IMR-90 (cell line): ENCODE data around the gene SESN1. TPM values are rescaled to one million over a fixed set of nuclear protein-coding genes. Genes with fewer than 3 reads are reported as not detected.
A peak's percentile ranks its signal among the peaks of the same experiment; 100 is the strongest.

Experiments
- ATAC-seq: fragments of 200-7000 bp; cut with Tn5 transposase; 2 replicates; pipeline ENCODE4 v1.9.1; 2020; ENCODE audit warnings: low read depth, mild to moderate bottlenecking, moderate library complexity
- BruUV-seq: library from RNA; stranded (reverse); fragments of 400-500 nt; replicated peaks from 2 replicates; lab custom pipeline; 2021; lab: Mats Ljungman, UMichigan
- CTCF ChIA-PET: fragments of 300-600 bp; formaldehyde crosslinking; extraction: SDS; loops from one replicate; lab custom pipeline; 2021; ENCODE audit warnings: antibody characterized with exemption; lab: Yijun Ruan, JAX
- POLR2A ChIA-PET: fragments of 300-600 bp; sonication (Branson Sonifier 250); formaldehyde crosslinking; loops from one replicate; lab custom pipeline; 2022; ENCODE audit warnings: antibody characterized with exemption; ENCODE audit not compliant: unreplicated experiment; lab: Charles Lee
- DNase-seq: peaks from one replicate; pipeline ENCODE4 v3.0.0; 2013
- H2AFZ ChIP-seq: replicated peaks from 2 replicates; pipeline ENCODE3; 2013; ENCODE audit warnings: low read length, mild to moderate bottlenecking; ENCODE audit not compliant: poor library complexity
- H2AK5ac ChIP-seq: 2 replicates; pipeline ENCODE4 v1.6.1; 2013; ENCODE audit warnings: low read depth, low read length, inconsistent platforms
- H2AK9ac ChIP-seq: replicated peaks from 2 replicates; pipeline ENCODE3; 2013; ENCODE audit warnings: mild to moderate bottlenecking, low read depth, low read length, moderate library complexity; ENCODE audit not compliant: poor library complexity
- H2BK120ac ChIP-seq: 2 replicates; pipeline ENCODE4 v1.6.1; 2013; ENCODE audit warnings: low read depth, low read length, inconsistent platforms
- H2BK15ac ChIP-seq: 3 replicates; pipeline ENCODE4 v1.6.1; 2013; ENCODE audit warnings: low read depth, low read length, inconsistent platforms
- H2BK20ac ChIP-seq: 2 replicates; pipeline ENCODE4 v1.6.1; 2013; ENCODE audit warnings: low read depth, mild to moderate bottlenecking, inconsistent platforms, low read length, moderate library complexity
- H2BK5ac ChIP-seq: 2 replicates; pipeline ENCODE4 v1.6.1; 2013; ENCODE audit warnings: mild to moderate bottlenecking, low read depth, low read length, inconsistent platforms; ENCODE audit not compliant: poor library complexity, severe bottlenecking
- H3K14ac ChIP-seq: replicated peaks from 2 replicates; pipeline ENCODE4 v1.6.1; 2013; ENCODE audit warnings: low read depth, low read length, inconsistent platforms
- H3K18ac ChIP-seq: 2 replicates; pipeline ENCODE4 v1.6.1; 2013; ENCODE audit warnings: low read depth, low read length, control low read depth
- H3K23ac ChIP-seq: 2 replicates; pipeline ENCODE4 v1.6.1; 2013; ENCODE audit warnings: low read depth, low read length, inconsistent platforms
- H3K27ac ChIP-seq: 2 replicates; pipeline ENCODE4 v1.5.1; 2013; ENCODE audit warnings: mild to moderate bottlenecking, control low read depth, low read length; ENCODE audit not compliant: insufficient read depth
- H3K27me3 ChIP-seq: 2 replicates; pipeline ENCODE4 v1.6.1; 2013; ENCODE audit warnings: low read length; ENCODE audit not compliant: control insufficient read depth, insufficient read depth
- H3K36me3 ChIP-seq: 2 replicates; pipeline ENCODE4 v1.6.1; 2013; ENCODE audit warnings: low read length, mixed read lengths; ENCODE audit not compliant: control insufficient read depth, insufficient read depth
- H3K4ac ChIP-seq: 2 replicates; pipeline ENCODE4 v1.6.1; 2013; ENCODE audit warnings: low read depth, low read length, inconsistent platforms
- H3K4me1 ChIP-seq: 2 replicates; pipeline ENCODE4 v1.6.1; 2013; ENCODE audit warnings: low read length, mixed read lengths; ENCODE audit not compliant: control insufficient read depth, insufficient read depth
- H3K4me2 ChIP-seq: 2 replicates; pipeline ENCODE4 v1.6.1; 2013; ENCODE audit warnings: low read depth, mild to moderate bottlenecking, control low read depth, low read length, moderate library complexity
- H3K4me3 ChIP-seq: 2 replicates; pipeline ENCODE4 v1.5.1; 2013; ENCODE audit warnings: low read depth, mild to moderate bottlenecking, control low read depth, low read length, moderate library complexity; ENCODE audit not compliant: insufficient read depth
- H3K56ac ChIP-seq: 2 replicates; pipeline ENCODE4 v1.6.1; 2013; ENCODE audit warnings: low read length, inconsistent platforms; ENCODE audit not compliant: insufficient read depth; ENCODE audit errors: extremely low read depth
- H3K79me1 ChIP-seq, 2 experiments: 2 replicates each; pipeline ENCODE4 v1.6.1; 2013; ENCODE audit warnings: low read length in 2 of 2, inconsistent platforms in 1 of 2, low read depth in 1 of 2
- H3K9ac ChIP-seq: 2 replicates; pipeline ENCODE4 v1.6.1; 2013; ENCODE audit warnings: low read depth, low read length, control low read depth
- H3K9me1 ChIP-seq: 2 replicates; pipeline ENCODE4 v1.6.1; 2013; ENCODE audit warnings: low read length, inconsistent platforms; ENCODE audit not compliant: insufficient read depth
- H3K9me3 ChIP-seq: 2 replicates; pipeline ENCODE4 v1.6.1; 2013; ENCODE audit warnings: low read length; ENCODE audit not compliant: control insufficient read depth, insufficient read depth
- H4K20me1 ChIP-seq: 2 replicates; pipeline ENCODE4 v1.6.1; 2013; ENCODE audit warnings: low read length, inconsistent platforms; ENCODE audit not compliant: insufficient read depth
- H4K5ac ChIP-seq: 2 replicates; pipeline ENCODE4 v1.6.1; 2013; ENCODE audit warnings: mild to moderate bottlenecking, low read depth, low read length, control low read depth
- H4K8ac ChIP-seq, 2 experiments: 2 replicates each; pipeline ENCODE4 v1.6.1; 2013; ENCODE audit warnings: low read depth in 2 of 2, low read length in 2 of 2, control low read depth in 1 of 2, inconsistent platforms in 1 of 2
- H4K91ac ChIP-seq: 2 replicates; pipeline ENCODE4 v1.6.1; 2013; ENCODE audit warnings: low read depth, low read length, inconsistent platforms; ENCODE audit not compliant: insufficient read depth
- BHLHE40 ChIP-seq: fragments of 150-350 bp; IDR thresholded peaks from 2 replicates; pipeline ENCODE4 v1.6.1; 2016; ENCODE audit warnings: mild to moderate bottlenecking, low read depth, low read length
- CEBPB ChIP-seq: IDR thresholded peaks from 2 replicates; pipeline ENCODE4 v1.6.1; 2012; ENCODE audit warnings: low read depth, low read length, improper control_type of control experiment
- MAFK ChIP-seq: IDR thresholded peaks from 2 replicates; pipeline ENCODE4 v1.6.1; 2012; ENCODE audit warnings: low read depth, low read length, improper control_type of control experiment
- MAZ ChIP-seq: IDR thresholded peaks from 2 replicates; pipeline ENCODE4 v1.6.1; 2012; ENCODE audit warnings: low read depth, mild to moderate bottlenecking, low read length, improper control_type of control experiment, moderate library complexity, borderline replicate concordance
- MXI1 ChIP-seq: IDR thresholded peaks from 2 replicates; pipeline ENCODE4 v1.6.1; 2012; ENCODE audit warnings: low read depth, mild to moderate bottlenecking, low read length, moderate library complexity, borderline replicate concordance
- NFE2L2 ChIP-seq: fragments of 150-350 bp; IDR thresholded peaks from 2 replicates; pipeline ENCODE4 v1.6.1; 2016; ENCODE audit warnings: low read depth, mild to moderate bottlenecking, low read length
- POLR2A ChIP-seq: IDR thresholded peaks from 2 replicates; pipeline ENCODE4 v1.6.1; 2012; ENCODE audit warnings: mild to moderate bottlenecking, low read depth, low read length
- RAD21 ChIP-seq: IDR thresholded peaks from 2 replicates; pipeline ENCODE4 v1.6.1; 2012; ENCODE audit warnings: low read length, improper control_type of control experiment
- RCOR1 ChIP-seq: IDR thresholded peaks from 2 replicates; pipeline ENCODE4 v1.6.1; 2012; ENCODE audit warnings: mild to moderate bottlenecking, low read length, improper control_type of control experiment; ENCODE audit not compliant: insufficient replicate concordance
- RFX5 ChIP-seq: IDR thresholded peaks from 2 replicates; pipeline ENCODE4 v1.8.0; 2012; ENCODE audit warnings: low read depth, mild to moderate bottlenecking, low read length, moderate library complexity
- dilution Hi-C: fragments of 300-500 bp; cut with HindIII; formaldehyde crosslinking; loops from one replicate; pipeline ENCODE4 v1.14.3; 2018; ENCODE audit warnings: low sequenced_read_pairs; ENCODE audit not compliant: unreplicated experiment
- in situ Hi-C: fragments of 300-500 bp; cut with MboI; formaldehyde crosslinking; loops from 3 replicates; pipeline ENCODE4 v1.14.3; 2019; ENCODE audit warnings: low sequenced_read_pairs, inconsistent platforms, mixed read lengths
- intact Hi-C: fragments of 100-400 bp; cut with micrococcal nuclease; formaldehyde crosslinking; loops from 2 replicates; pipeline ENCODE4 v1.10.0; 2022
- polyA plus RNA-seq, 3 experiments: library from polyadenylated mRNA; depleted of rRNA; stranded (reverse); fragments of >200 nt; gene quantifications; 2 replicates each; pipeline ENCODE4 v1.2.3, GENCODE V29; 2012; ENCODE audit warnings: low replicate concordance in 1 of 3
- total RNA-seq: library from RNA; depleted of rRNA; stranded (reverse); fragments of >200 nt; gene quantifications from 2 replicates; pipeline ENCODE4 v1.2.3, GENCODE V29; 2012
- TF ChIP-seq, protein P1 (sequence below): fragments of 150-350 bp; IDR thresholded peaks from 2 replicates; pipeline ENCODE4 v1.6.1; 2016; ENCODE audit warnings: low read depth, mild to moderate bottlenecking, low read length, moderate library complexity, borderline replicate concordance
- TF ChIP-seq, protein P2 (sequence below): conservative IDR thresholded peaks from 2 replicates; pipeline ENCODE4 v1.5.1; 2012; ENCODE audit warnings: mild to moderate bottlenecking, low read depth, low read length, improper control_type of control experiment
- TF ChIP-seq, protein P3 (sequence below): fragments of 150-350 bp; IDR thresholded peaks from 2 replicates; pipeline ENCODE4 v1.6.1; 2017; ENCODE audit warnings: mild to moderate bottlenecking, antibody characterized with exemption, low read length, low read depth

The SESN1 gene
- total and polyA plus RNA-seq, 2 of the 4 experiments (the other 2 are of a cell fraction), result 9.7 to 16.7 TPM

DNA sequence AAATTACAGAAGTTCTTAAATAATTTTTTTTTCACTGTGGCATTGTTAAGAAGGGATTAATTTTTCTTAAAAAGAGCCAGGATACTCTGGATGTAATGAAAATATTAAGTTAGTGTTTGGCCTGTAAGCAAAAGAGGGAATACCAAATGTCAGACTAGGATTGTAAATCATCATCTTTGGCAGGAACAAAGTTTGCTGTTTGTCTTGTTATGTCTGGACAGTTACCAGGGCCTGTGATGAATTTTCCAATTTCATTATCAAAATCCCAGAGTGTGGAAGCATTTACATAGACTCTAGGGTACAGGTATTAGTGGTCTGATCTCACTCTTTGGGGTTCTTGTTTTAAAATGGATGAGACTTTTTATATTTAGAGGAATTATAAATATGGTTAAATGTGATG, 26.8 kb upstream of the SESN1 start:
- no peak overlapping the region for H4K5ac ChIP-seq
- dilution Hi-C loops (no loop called here), in situ Hi-C loops (no loop called here), intact Hi-C loops (no loop called here)
- H3K4me3 ChIP-seq, result no peak overlapping the region
- no peak overlapping the region for H3K23ac ChIP-seq
- H3K36me3 ChIP-seq, result no peaks in the 10 kb centered on the region
- DNase-seq (no peak), ATAC-seq (no peak)
- CTCF ChIA-PET, result no interaction called here
- peaks cover 16 to 40% of the 10 kb centered on the region in 2 experiments for H3K79me1 ChIP-seq
- no peak overlapping the region for H3K14ac ChIP-seq
- no TSS peak for BruUV-seq
- H2AK5ac ChIP-seq, result no peak overlapping the region
- H2AK9ac ChIP-seq, result no peak overlapping the region
- TF ChIP-seq BHLHE40 (no peak), RCOR1 (no peak), RAD21 (no peak), POLR2A (no peak), MAFK (no peak), NFE2L2 (no peak), MAZ (no peak), MXI1 (no peak), CEBPB (no peak), RFX5 (no peak)
- TF ChIP-seq, protein P1, sequence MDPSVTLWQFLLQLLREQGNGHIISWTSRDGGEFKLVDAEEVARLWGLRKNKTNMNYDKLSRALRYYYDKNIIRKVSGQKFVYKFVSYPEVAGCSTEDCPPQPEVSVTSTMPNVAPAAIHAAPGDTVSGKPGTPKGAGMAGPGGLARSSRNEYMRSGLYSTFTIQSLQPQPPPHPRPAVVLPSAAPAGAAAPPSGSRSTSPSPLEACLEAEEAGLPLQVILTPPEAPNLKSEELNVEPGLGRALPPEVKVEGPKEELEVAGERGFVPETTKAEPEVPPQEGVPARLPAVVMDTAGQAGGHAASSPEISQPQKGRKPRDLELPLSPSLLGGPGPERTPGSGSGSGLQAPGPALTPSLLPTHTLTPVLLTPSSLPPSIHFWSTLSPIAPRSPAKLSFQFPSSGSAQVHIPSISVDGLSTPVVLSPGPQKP, result no peak
- TF ChIP-seq, protein P2, sequence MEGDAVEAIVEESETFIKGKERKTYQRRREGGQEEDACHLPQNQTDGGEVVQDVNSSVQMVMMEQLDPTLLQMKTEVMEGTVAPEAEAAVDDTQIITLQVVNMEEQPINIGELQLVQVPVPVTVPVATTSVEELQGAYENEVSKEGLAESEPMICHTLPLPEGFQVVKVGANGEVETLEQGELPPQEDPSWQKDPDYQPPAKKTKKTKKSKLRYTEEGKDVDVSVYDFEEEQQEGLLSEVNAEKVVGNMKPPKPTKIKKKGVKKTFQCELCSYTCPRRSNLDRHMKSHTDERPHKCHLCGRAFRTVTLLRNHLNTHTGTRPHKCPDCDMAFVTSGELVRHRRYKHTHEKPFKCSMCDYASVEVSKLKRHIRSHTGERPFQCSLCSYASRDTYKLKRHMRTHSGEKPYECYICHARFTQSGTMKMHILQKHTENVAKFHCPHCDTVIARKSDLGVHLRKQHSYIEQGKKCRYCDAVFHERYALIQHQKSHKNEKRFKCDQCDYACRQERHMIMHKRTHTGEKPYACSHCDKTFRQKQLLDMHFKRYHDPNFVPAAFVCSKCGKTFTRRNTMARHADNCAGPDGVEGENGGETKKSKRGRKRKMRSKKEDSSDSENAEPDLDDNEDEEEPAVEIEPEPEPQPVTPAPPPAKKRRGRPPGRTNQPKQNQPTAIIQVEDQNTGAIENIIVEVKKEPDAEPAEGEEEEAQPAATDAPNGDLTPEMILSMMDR, result no peak
- TF ChIP-seq, protein P3, sequence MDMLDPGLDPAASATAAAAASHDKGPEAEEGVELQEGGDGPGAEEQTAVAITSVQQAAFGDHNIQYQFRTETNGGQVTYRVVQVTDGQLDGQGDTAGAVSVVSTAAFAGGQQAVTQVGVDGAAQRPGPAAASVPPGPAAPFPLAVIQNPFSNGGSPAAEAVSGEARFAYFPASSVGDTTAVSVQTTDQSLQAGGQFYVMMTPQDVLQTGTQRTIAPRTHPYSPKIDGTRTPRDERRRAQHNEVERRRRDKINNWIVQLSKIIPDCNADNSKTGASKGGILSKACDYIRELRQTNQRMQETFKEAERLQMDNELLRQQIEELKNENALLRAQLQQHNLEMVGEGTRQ, result no peak
- H4K20me1 ChIP-seq, result no peaks in the 10 kb centered on the region
- H3K27me3 ChIP-seq, result no peaks in the 10 kb centered on the region
- H3K18ac ChIP-seq, result no peak overlapping the region
- no peaks in the 10 kb centered on the region for H3K9me1 ChIP-seq
- H4K8ac ChIP-seq, result no peak overlapping the region
- peak overlapping the region; percentile 31; the same call in 1 of the 2 replicates for H3K4me2 ChIP-seq
- H2BK5ac ChIP-seq, result no peak overlapping the region
- H2BK120ac ChIP-seq, result no peak overlapping the region
- no peak overlapping the region for H3K9ac ChIP-seq
- H3K56ac ChIP-seq, result no peak overlapping the region
- no peak overlapping the region for H3K27ac ChIP-seq
- H3K4me1 ChIP-seq, result 0 out of 2 replicates have a peak, but pooled peaks cover 2% of the 10 kb centered on the region
- H4K91ac ChIP-seq, result no peak overlapping the region
- H2AFZ ChIP-seq, result no peak overlapping the region
- H3K9me3 ChIP-seq, result no peaks in the 10 kb centered on the region
- no peak overlapping the region for H2BK15ac ChIP-seq
- POLR2A ChIA-PET, result no interaction called here
- H2BK20ac ChIP-seq, result no peak overlapping the region
- no peak overlapping the region for H3K4ac ChIP-seq
